Endothelial cell of umbilical vein (primary cell): ENCODE measurements around the gene RALGPS1. TPM values are rescaled to one million over a fixed set of nuclear protein-coding genes. Genes with fewer than 3 reads are reported as not detected.

Experiments used
- BruUV-seq: library from RNA; stranded (reverse); fragments of 400-500 nt; replicated peaks from 2 replicates; lab custom pipeline; 2021; lab: Mats Ljungman, UMichigan
- CTCF ChIA-PET: fragments of 300-600, 350-600 bp; sonication (Branson Sonifier 250); formaldehyde crosslinking; loops from one replicate; lab custom pipeline; 2021; ENCODE audit warnings: antibody characterized with exemption, inconsistent platforms; lab: Charles Lee
- POLR2A ChIA-PET: fragments of 300-600, 350-600 bp; sonication (Branson Sonifier 250); formaldehyde crosslinking; loops from one replicate; lab custom pipeline; 2021; ENCODE audit warnings: antibody characterized with exemption, inconsistent platforms; lab: Charles Lee
- DNase-seq: peaks from one replicate; pipeline ENCODE4 v3.0.0-alpha.2; 2011; ENCODE audit warnings: low read depth, low spot score
- FAIRE-seq: peaks from 2 replicates; lab custom pipeline; 2011; peaks lifted over from hg19 to GRCh38; lab: Jason Lieb, UNC
- H2AFZ ChIP-seq: 2 replicates; pipeline ENCODE4 v1.6.0; 2012; ENCODE audit warnings: low read depth, low read length, control low read depth, inconsistent platforms
- H3K27ac ChIP-seq: 2 replicates; pipeline ENCODE4 v1.5.1; 2011; ENCODE audit warnings: low read depth, mild to moderate bottlenecking, control low read depth, low read length, moderate library complexity; ENCODE audit not compliant: insufficient read depth
- H3K27me3 ChIP-seq, 2 experiments: 2 replicates each; pipeline versions ENCODE4 v1.6.0 to v1.6.1; 2011; ENCODE audit warnings: low read length in 2 of 2, mixed read lengths in 1 of 2; ENCODE audit not compliant: control insufficient read depth in 2 of 2, insufficient read depth in 2 of 2
- H3K36me3 ChIP-seq, 2 experiments: 2 replicates in 1 of 2; 3 replicates in 1 of 2; pipeline ENCODE4 v1.5.1; 2011; ENCODE audit warnings: low read length in 2 of 2, mild to moderate bottlenecking in 1 of 2, moderate library complexity in 1 of 2; ENCODE audit not compliant: control insufficient read depth in 2 of 2, insufficient read depth in 2 of 2; ENCODE audit errors: extremely low read depth in 1 of 2
- H3K4me1 ChIP-seq: 3 replicates; pipeline ENCODE4 v1.5.1; 2011; ENCODE audit warnings: mild to moderate bottlenecking, low read length; ENCODE audit not compliant: control insufficient read depth, insufficient read depth; ENCODE audit errors: extremely low read depth
- H3K4me2 ChIP-seq: 2 replicates; pipeline ENCODE4 v1.6.1; 2011; ENCODE audit warnings: low read length, control low read depth, mixed read lengths; ENCODE audit not compliant: insufficient read depth
- H3K4me3 ChIP-seq, 3 experiments: fragments of 200-600 bp in 1 of 3; sonication (generic), shearing (Covaris generic) in 1 of 3; replicated peaks in 1 of 3; 2 replicates each; pipeline ENCODE4 v1.5.1; 2011 to 2016; ENCODE audit warnings: control low read depth in 3 of 3, low read length in 3 of 3, mild to moderate bottlenecking in 2 of 3, inconsistent platforms in 1 of 3, low read depth in 1 of 3, moderate library complexity in 1 of 3; ENCODE audit not compliant: insufficient read depth in 1 of 3
- H3K79me2 ChIP-seq: 2 replicates; pipeline ENCODE4 v1.6.0; 2012; ENCODE audit warnings: low read length, inconsistent platforms; ENCODE audit not compliant: control insufficient read depth, insufficient read depth
- H3K9ac ChIP-seq: replicated peaks from 2 replicates; pipeline ENCODE3; 2011; ENCODE audit warnings: low read length, control low read depth; ENCODE audit not compliant: insufficient read depth; ENCODE audit errors: extremely low read depth
- H3K9me1 ChIP-seq: replicated peaks from 3 replicates; pipeline ENCODE4 v1.6.0; 2011; ENCODE audit warnings: mild to moderate bottlenecking, low read length; ENCODE audit not compliant: control insufficient read depth, insufficient read depth; ENCODE audit errors: extremely low read depth
- H3K9me3 ChIP-seq: replicated peaks from 2 replicates; pipeline ENCODE4 v1.5.1; 2012; ENCODE audit warnings: low read length, inconsistent platforms; ENCODE audit not compliant: control insufficient read depth, insufficient read depth
- H4K20me1 ChIP-seq: replicated peaks from 2 replicates; pipeline ENCODE3; 2011; ENCODE audit warnings: mild to moderate bottlenecking, low read length; ENCODE audit not compliant: control insufficient read depth, insufficient read depth; ENCODE audit errors: extremely low read depth
- CTCF ChIP-seq, 2 donors: IDR thresholded peaks; 1 replicate in 1 of 2; 2 replicates in 1 of 2; pipeline ENCODE4 v1.5.1; 2011; ENCODE audit warnings: low read length in 2 of 2, mild to moderate bottlenecking in 2 of 2, moderate library complexity in 2 of 2, control low read depth in 1 of 2, inconsistent platforms in 1 of 2, low read depth in 1 of 2; ENCODE audit not compliant: insufficient read depth in 1 of 2; ENCODE audit errors: extremely low read depth in 1 of 2
- EZH2 ChIP-seq: IDR thresholded peaks from 2 replicates; pipeline ENCODE4 v1.6.1; 2012; ENCODE audit warnings: borderline replicate concordance, low read depth, mild to moderate bottlenecking, moderate library complexity, low read length, inconsistent platforms; ENCODE audit not compliant: severe bottlenecking
- FOS ChIP-seq: IDR thresholded peaks from 2 replicates; pipeline ENCODE4 v1.6.1; 2011; ENCODE audit warnings: mild to moderate bottlenecking, low read length, moderate library complexity, borderline replicate concordance; ENCODE audit not compliant: insufficient read depth
- GATA2 ChIP-seq: IDR thresholded peaks from 2 replicates; pipeline ENCODE4 v1.7.0; 2011; ENCODE audit warnings: low read depth, mild to moderate bottlenecking, moderate library complexity, mixed read lengths, low read length; ENCODE audit not compliant: insufficient read length, insufficient read depth
- JUN ChIP-seq: IDR thresholded peaks from 2 replicates; pipeline ENCODE4 v1.6.1; 2011; ENCODE audit warnings: borderline replicate concordance, low read depth; ENCODE audit not compliant: insufficient read length, insufficient read depth
- MYC ChIP-seq: IDR thresholded peaks from one replicate; pipeline ENCODE4 v1.6.1; 2011; ENCODE audit warnings: mild to moderate bottlenecking, low read depth, low read length
- POLR2A ChIP-seq: IDR thresholded peaks from 2 replicates; pipeline ENCODE4 v1.6.1; 2012; ENCODE audit warnings: low read depth, mild to moderate bottlenecking, control low read depth, low read length
- POLR2AphosphoS5 ChIP-seq: IDR thresholded peaks from 2 replicates; pipeline ENCODE4 v1.6.1; 2012; ENCODE audit warnings: low read depth, mild to moderate bottlenecking, control low read depth, low read length, moderate library complexity; ENCODE audit not compliant: insufficient read depth
- dilution Hi-C: fragments of 300-500 bp; cut with MboI; formaldehyde crosslinking; loops from one replicate; pipeline ENCODE4 v1.15.0; 2019; ENCODE audit warnings: low sequenced_read_pairs; ENCODE audit not compliant: extremely low pct_ligation_motif_present
- intact Hi-C: fragments of 100-400 bp; cut with micrococcal nuclease; formaldehyde crosslinking; loops from one replicate; pipeline ENCODE4 v1.10.0; 2022
- polyA plus RNA-seq, 4 experiments: library from polyadenylated mRNA; depleted of rRNA in 3 of 4; stranded (reverse) in 3 of 4; unstranded in 1 of 4; fragments of >200 nt; gene quantifications; 2 replicates each; pipeline versions ENCODE4 v1.2.1 to v1.2.3, GENCODE V29; 2011 to 2012; ENCODE audit warnings: missing spikeins in 1 of 4
- total RNA-seq: library from RNA; stranded (reverse); gene quantifications from 2 replicates; pipeline ENCODE4 v1.2.3, GENCODE V29; 2021
- TF ChIP-seq, protein P1 (sequence below): IDR thresholded peaks from 2 replicates; pipeline ENCODE4 v1.6.1; 2011; ENCODE audit not compliant: insufficient read depth, insufficient read length

The RALGPS1 gene
- total and polyA plus RNA-seq, 2 donors (not counting 3 experiments of a cell fraction or from before 2014, with no cell fraction given), result 3.8 to 5.5 TPM

GRCh38 chr9:126973651-126974529 lies 59.3 kb downstream of the RALGPS1 start:
- DNase-seq (no peak), FAIRE-seq (no peak)
- Histone ChIP-seq H3K36me3 (no peaks in the 10 kb centered on the region), H2AFZ (no peak overlapping the region), H3K9me3 (no peaks in the 10 kb centered on the region), H3K9me1 (no peaks in the 10 kb centered on the region), H3K27ac (no peak overlapping the region), H3K4me3 (no peak overlapping the region), H3K4me1 (peaks cover 14% of the 10 kb centered on the region), H3K4me2 (no peak overlapping the region), H3K9ac (no peak overlapping the region), H4K20me1 (no peaks in the 10 kb centered on the region), H3K79me2 (no peaks in the 10 kb centered on the region), H3K27me3 (no peaks in the 10 kb centered on the region)
- intact Hi-C loops, result loop anchor here (5.0 kb wide), 1 partner anchor 73 kb away; no protein-coding TSS in a partner anchor
- POLR2A ChIA-PET, result no interaction called here
- TF ChIP-seq FOS (no peak), POLR2AphosphoS5 (no peak), MYC (no peak), CTCF (IDR thresholded peaks at IDR 0.05; ENCODE audit: extremely low read depth in 1 of 2, insufficient read depth in 1 of 2, low read depth in 1 of 2, low read length in 2 of 2) (no peak), JUN (no peak), EZH2 (no peak), GATA2 (no peak), POLR2A (no peak)
- TF ChIP-seq, protein P1, sequence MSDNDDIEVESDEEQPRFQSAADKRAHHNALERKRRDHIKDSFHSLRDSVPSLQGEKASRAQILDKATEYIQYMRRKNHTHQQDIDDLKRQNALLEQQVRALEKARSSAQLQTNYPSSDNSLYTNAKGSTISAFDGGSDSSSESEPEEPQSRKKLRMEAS, result no peak
- dilution Hi-C loops, result no loop called here
- CTCF ChIA-PET, result interaction anchor here (3.4 kb wide), 1 partner anchor 33 kb away, joined by 11 read pairs; no protein-coding TSS in a partner anchor
- no TSS peak for BruUV-seq
